Measurements from ENCODE around the gene CACNA2D2.

- no peak for TF ChIP-seq CTCF (conservative IDR thresholded peaks at IDR 0.05)
- TF ChIP-seq ZFX (IDR thresholded peaks at IDR 0.05), result no peak
Observed at GRCh38 chr3:50466177-50466576, 37.3 kb downstream of the CACNA2D2 start.
